Osteoblast (primary cell): ENCODE results near the gene RDX. TPM values are rescaled to one million over a fixed set of nuclear protein-coding genes. Genes with fewer than 3 reads are reported as not detected.

Experiments
- DNase-seq: peaks from one replicate; pipeline ENCODE4 v3.0.0; 2011; ENCODE audit warnings: low spot score, mixed read lengths; ENCODE audit not compliant: insufficient read length; ENCODE audit errors: missing footprints
- H2AFZ ChIP-seq: 2 replicates; pipeline ENCODE4 v1.6.0; 2011; ENCODE audit warnings: mild to moderate bottlenecking, low read length
- H3K27ac ChIP-seq: 2 replicates; pipeline ENCODE4 v1.5.1; 2011; ENCODE audit warnings: mild to moderate bottlenecking, low read depth, low read length, moderate library complexity
- H3K27me3 ChIP-seq: 2 replicates; pipeline ENCODE4 v1.6.0; 2012; ENCODE audit warnings: mild to moderate bottlenecking, control low read depth, inconsistent platforms, low read length, moderate library complexity; ENCODE audit not compliant: insufficient read depth
- H3K36me3 ChIP-seq: 2 replicates; pipeline ENCODE4 v1.5.1; 2011; ENCODE audit warnings: mild to moderate bottlenecking, low read length, control low read depth, moderate library complexity; ENCODE audit not compliant: insufficient read depth
- H3K4me1 ChIP-seq: 2 replicates; pipeline ENCODE4 v1.5.1; 2011; ENCODE audit warnings: mild to moderate bottlenecking, low read length, control low read depth, moderate library complexity; ENCODE audit not compliant: insufficient read depth
- H3K4me2 ChIP-seq: 2 replicates; pipeline ENCODE4 v1.6.0; 2011; ENCODE audit warnings: mild to moderate bottlenecking, low read length; ENCODE audit not compliant: insufficient read depth
- H3K4me3 ChIP-seq: fragments of 200-600 bp; sonication (generic); 3 replicates; pipeline ENCODE4 v1.5.1; 2012; ENCODE audit warnings: mild to moderate bottlenecking, low read length, inconsistent platforms; ENCODE audit not compliant: insufficient read depth
- H3K79me2 ChIP-seq: 2 replicates; pipeline ENCODE4 v1.6.0; 2012; ENCODE audit warnings: mild to moderate bottlenecking, low read length, control low read depth, inconsistent platforms; ENCODE audit not compliant: insufficient read depth
- H3K9me3 ChIP-seq: 2 replicates; pipeline ENCODE4 v1.5.1; 2011; ENCODE audit warnings: low read depth, low read length, control low read depth
- H4K20me1 ChIP-seq: 2 replicates; pipeline ENCODE4 v1.6.0; 2012; ENCODE audit warnings: mild to moderate bottlenecking, low read length, control low read depth; ENCODE audit not compliant: insufficient read depth
- total RNA-seq: library from RNA; depleted of rRNA; stranded (reverse); fragments of >200 nt; gene quantifications from 2 replicates; pipeline ENCODE4 v1.2.3, GENCODE V29; 2012
- TF ChIP-seq, protein P1 (sequence below): IDR thresholded peaks from 2 replicates; pipeline ENCODE4 v1.5.1; 2011; ENCODE audit warnings: mild to moderate bottlenecking, low read depth, low read length, moderate library complexity; ENCODE audit errors: extremely low read depth

RDX gene
- total RNA-seq, 1 donor, result 79.3 TPM

DNA sequence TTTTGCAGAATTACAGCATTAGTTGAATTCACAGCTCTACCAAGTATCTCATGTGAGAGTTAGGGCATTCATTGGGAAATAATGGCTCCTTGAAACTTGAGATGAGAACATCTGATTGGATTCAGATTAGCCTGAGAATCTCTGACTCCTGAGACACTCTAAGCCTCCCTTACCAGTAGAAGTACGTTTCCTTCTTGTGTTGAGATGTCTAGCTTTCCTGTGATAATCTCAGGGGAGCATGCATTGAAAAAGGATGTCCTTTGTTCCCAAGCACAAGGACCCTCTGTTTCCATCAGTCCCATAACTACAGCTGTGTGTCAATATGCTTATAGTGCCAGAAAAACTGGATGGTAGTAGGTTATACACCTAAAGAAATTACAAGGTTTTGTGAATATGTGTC is 35.2 kb upstream of the RDX start:
- Histone ChIP-seq H4K20me1 (no peaks in the 10 kb centered on the region), H2AFZ (no peak overlapping the region), H3K4me2 (no peak overlapping the region), H3K27ac (no peak overlapping the region), H3K79me2 (no peaks in the 10 kb centered on the region), H3K27me3 (no peaks in the 10 kb centered on the region), H3K9me3 (no peaks in the 10 kb centered on the region), H3K4me3 (no peak overlapping the region), H3K36me3 (no peaks in the 10 kb centered on the region), H3K4me1 (peaks cover 7% of the 10 kb centered on the region)
- TF ChIP-seq, protein P1, sequence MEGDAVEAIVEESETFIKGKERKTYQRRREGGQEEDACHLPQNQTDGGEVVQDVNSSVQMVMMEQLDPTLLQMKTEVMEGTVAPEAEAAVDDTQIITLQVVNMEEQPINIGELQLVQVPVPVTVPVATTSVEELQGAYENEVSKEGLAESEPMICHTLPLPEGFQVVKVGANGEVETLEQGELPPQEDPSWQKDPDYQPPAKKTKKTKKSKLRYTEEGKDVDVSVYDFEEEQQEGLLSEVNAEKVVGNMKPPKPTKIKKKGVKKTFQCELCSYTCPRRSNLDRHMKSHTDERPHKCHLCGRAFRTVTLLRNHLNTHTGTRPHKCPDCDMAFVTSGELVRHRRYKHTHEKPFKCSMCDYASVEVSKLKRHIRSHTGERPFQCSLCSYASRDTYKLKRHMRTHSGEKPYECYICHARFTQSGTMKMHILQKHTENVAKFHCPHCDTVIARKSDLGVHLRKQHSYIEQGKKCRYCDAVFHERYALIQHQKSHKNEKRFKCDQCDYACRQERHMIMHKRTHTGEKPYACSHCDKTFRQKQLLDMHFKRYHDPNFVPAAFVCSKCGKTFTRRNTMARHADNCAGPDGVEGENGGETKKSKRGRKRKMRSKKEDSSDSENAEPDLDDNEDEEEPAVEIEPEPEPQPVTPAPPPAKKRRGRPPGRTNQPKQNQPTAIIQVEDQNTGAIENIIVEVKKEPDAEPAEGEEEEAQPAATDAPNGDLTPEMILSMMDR, result no peak
- DNase-seq, result no peak

DNA sequence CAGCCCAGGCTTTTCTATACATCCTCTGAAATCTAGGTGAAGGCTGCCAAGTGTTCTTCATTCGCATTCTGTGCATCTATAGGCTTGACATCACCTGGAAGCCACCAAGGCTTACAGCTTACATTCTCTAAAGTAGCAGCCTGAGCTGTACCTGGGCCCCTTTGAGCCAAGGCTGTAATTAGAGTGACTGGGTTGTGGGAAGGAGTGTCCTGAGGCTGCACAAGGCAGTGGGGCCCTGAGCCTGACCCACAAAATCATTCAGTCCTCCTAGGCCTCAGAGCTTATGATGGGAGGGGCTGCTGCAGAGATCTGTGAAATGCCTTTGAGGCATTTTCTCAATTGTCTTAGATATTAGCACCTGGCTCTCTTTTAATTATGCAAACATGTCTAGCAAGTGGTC is 33.0 kb upstream of the RDX start:
- DNase-seq, result no peak
- H3K36me3 ChIP-seq, result no peaks in the 10 kb centered on the region
- TF ChIP-seq, protein P1, result no peak
- H3K79me2 ChIP-seq, result no peaks in the 10 kb centered on the region
- no peaks in the 10 kb centered on the region for H3K9me3 ChIP-seq
- no peak overlapping the region for H2AFZ ChIP-seq
- H3K27ac ChIP-seq, result no peak overlapping the region
- no peaks in the 10 kb centered on the region for H3K27me3 ChIP-seq
- H3K4me2 ChIP-seq, result no peak overlapping the region
- peaks cover 7% of the 10 kb centered on the region for H3K4me1 ChIP-seq
- H3K4me3 ChIP-seq, result no peak overlapping the region
- H4K20me1 ChIP-seq, result no peaks in the 10 kb centered on the region

DNA sequence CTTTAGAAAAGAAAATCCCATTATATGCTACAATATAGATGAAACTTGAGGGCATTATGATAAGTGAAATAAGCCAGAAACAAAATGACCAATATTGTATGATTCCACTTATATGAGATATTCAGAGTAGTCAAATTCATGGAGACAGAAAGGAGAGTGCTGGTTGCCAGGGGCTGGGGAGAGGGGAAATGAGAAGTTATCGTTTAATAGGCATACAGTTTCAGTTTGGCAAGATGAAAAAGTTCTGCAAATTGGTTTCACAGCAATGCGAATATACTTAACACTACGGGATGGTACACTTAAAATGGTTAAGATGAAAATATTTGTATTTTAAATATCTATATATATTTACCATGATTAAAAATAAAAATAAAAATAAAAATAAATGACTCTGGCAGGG is 31.1 kb upstream of the RDX start:
- H3K27ac ChIP-seq, result no peak overlapping the region
- H3K36me3 ChIP-seq, result no peaks in the 10 kb centered on the region
- H3K4me1 ChIP-seq, result peaks cover 7% of the 10 kb centered on the region
- H4K20me1 ChIP-seq, result no peaks in the 10 kb centered on the region
- H3K4me2 ChIP-seq, result no peak overlapping the region
- H3K4me3 ChIP-seq, result no peak overlapping the region
- no peaks in the 10 kb centered on the region for H3K27me3 ChIP-seq
- no peaks in the 10 kb centered on the region for H3K79me2 ChIP-seq
- DNase-seq, result no peak
- H2AFZ ChIP-seq, result no peak overlapping the region
- H3K9me3 ChIP-seq, result no peaks in the 10 kb centered on the region
- TF ChIP-seq, protein P1, result no peak

DNA sequence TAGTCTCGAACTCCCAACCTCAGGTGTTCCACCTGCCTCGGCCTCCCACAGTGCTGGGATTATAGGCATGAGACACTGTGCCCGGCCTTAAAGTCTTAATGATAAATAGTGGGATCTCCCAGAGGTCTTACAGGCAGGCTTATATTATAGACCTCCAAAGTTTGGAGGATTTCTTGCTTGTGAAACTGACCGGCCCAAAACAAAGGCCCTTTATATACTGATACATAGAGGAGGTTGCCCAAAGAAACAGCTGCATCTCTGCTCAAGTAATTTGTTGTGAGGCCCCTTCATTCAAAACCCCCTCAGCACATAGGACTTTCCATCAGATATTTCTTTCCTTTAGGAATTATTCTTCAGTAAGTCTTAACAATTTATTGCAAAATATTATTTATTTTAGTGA is 27.4 kb upstream of the RDX start:
- H3K4me1 ChIP-seq, result peaks cover 4% of the 10 kb centered on the region
- H3K4me3 ChIP-seq, result no peak overlapping the region

More for the DNA sequence above, 27.4 kb upstream of the RDX start:
- H3K36me3 ChIP-seq, result no peaks in the 10 kb centered on the region
- no peaks in the 10 kb centered on the region for H4K20me1 ChIP-seq
- TF ChIP-seq, protein P1, result no peak
- H3K27me3 ChIP-seq, result no peaks in the 10 kb centered on the region
- no peak for DNase-seq
- H3K9me3 ChIP-seq, result no peaks in the 10 kb centered on the region
- H3K4me2 ChIP-seq, result no peak overlapping the region
- H2AFZ ChIP-seq, result no peak overlapping the region
- no peaks in the 10 kb centered on the region for H3K79me2 ChIP-seq
- H3K27ac ChIP-seq, result no peak overlapping the region
